BJ (cell line): ENCODE results near the gene THSD7A. TPM values are rescaled to one million over a fixed set of nuclear protein-coding genes. Genes with fewer than 3 reads are reported as not detected.

Source experiments
- CTCF ChIA-PET: fragments of 350-600 bp; formaldehyde crosslinking; extraction: SDS; loops from one replicate; lab custom pipeline; 2021; ENCODE audit warnings: antibody characterized with exemption, inconsistent platforms; lab: Yijun Ruan, JAX
- POLR2A ChIA-PET: fragments of 300-600 bp; sonication (Branson Sonifier 250); formaldehyde crosslinking; extraction: SDS; loops from one replicate; lab custom pipeline; 2021; ENCODE audit warnings: antibody characterized with exemption; lab: Charles Lee
- DNase-seq: peaks from one replicate; pipeline ENCODE4 v3.0.0-alpha.2; 2011; ENCODE audit warnings: low read depth
- H3K27me3 ChIP-seq: 2 replicates; pipeline ENCODE4 v1.6.0; 2011; ENCODE audit warnings: low read length; ENCODE audit not compliant: control insufficient read depth, insufficient read depth
- H3K36me3 ChIP-seq: 2 replicates; pipeline ENCODE4 v1.5.1; 2011; ENCODE audit warnings: low read length; ENCODE audit not compliant: control insufficient read depth, insufficient read depth
- H3K4me3 ChIP-seq: 2 replicates; pipeline ENCODE4 v1.5.1; 2011; ENCODE audit warnings: low read depth, mild to moderate bottlenecking, control low read depth, low read length
- polyA minus RNA-seq: library from RNA; depleted of rRNA, polyadenylated mRNA; stranded (reverse); fragments of >200 nt; gene quantifications from 2 replicates; pipeline ENCODE4 v1.2.3, GENCODE V29; 2011; rRNA and poly(A)+ RNA removed
- polyA plus RNA-seq: library from polyadenylated mRNA; depleted of rRNA; stranded (reverse); fragments of >200 nt; gene quantifications from 2 replicates; pipeline ENCODE4 v1.2.3, GENCODE V29; 2011; rRNA removed
- TF ChIP-seq, protein P1 (sequence below): IDR thresholded peaks from 2 replicates; pipeline ENCODE4 v1.5.1; 2011; ENCODE audit warnings: low read depth, mild to moderate bottlenecking, control low read depth, inconsistent platforms, low read length, moderate library complexity; ENCODE audit not compliant: insufficient read depth

The THSD7A gene, protein sequence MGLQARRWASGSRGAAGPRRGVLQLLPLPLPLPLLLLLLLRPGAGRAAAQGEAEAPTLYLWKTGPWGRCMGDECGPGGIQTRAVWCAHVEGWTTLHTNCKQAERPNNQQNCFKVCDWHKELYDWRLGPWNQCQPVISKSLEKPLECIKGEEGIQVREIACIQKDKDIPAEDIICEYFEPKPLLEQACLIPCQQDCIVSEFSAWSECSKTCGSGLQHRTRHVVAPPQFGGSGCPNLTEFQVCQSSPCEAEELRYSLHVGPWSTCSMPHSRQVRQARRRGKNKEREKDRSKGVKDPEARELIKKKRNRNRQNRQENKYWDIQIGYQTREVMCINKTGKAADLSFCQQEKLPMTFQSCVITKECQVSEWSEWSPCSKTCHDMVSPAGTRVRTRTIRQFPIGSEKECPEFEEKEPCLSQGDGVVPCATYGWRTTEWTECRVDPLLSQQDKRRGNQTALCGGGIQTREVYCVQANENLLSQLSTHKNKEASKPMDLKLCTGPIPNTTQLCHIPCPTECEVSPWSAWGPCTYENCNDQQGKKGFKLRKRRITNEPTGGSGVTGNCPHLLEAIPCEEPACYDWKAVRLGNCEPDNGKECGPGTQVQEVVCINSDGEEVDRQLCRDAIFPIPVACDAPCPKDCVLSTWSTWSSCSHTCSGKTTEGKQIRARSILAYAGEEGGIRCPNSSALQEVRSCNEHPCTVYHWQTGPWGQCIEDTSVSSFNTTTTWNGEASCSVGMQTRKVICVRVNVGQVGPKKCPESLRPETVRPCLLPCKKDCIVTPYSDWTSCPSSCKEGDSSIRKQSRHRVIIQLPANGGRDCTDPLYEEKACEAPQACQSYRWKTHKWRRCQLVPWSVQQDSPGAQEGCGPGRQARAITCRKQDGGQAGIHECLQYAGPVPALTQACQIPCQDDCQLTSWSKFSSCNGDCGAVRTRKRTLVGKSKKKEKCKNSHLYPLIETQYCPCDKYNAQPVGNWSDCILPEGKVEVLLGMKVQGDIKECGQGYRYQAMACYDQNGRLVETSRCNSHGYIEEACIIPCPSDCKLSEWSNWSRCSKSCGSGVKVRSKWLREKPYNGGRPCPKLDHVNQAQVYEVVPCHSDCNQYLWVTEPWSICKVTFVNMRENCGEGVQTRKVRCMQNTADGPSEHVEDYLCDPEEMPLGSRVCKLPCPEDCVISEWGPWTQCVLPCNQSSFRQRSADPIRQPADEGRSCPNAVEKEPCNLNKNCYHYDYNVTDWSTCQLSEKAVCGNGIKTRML (N-terminal part only)
- polyA plus RNA-seq, result 0.02 and 0.06 TPM in 2 replicates
- polyA minus RNA-seq, result 0.05 and 0.38 TPM in 2 replicates

DNA sequence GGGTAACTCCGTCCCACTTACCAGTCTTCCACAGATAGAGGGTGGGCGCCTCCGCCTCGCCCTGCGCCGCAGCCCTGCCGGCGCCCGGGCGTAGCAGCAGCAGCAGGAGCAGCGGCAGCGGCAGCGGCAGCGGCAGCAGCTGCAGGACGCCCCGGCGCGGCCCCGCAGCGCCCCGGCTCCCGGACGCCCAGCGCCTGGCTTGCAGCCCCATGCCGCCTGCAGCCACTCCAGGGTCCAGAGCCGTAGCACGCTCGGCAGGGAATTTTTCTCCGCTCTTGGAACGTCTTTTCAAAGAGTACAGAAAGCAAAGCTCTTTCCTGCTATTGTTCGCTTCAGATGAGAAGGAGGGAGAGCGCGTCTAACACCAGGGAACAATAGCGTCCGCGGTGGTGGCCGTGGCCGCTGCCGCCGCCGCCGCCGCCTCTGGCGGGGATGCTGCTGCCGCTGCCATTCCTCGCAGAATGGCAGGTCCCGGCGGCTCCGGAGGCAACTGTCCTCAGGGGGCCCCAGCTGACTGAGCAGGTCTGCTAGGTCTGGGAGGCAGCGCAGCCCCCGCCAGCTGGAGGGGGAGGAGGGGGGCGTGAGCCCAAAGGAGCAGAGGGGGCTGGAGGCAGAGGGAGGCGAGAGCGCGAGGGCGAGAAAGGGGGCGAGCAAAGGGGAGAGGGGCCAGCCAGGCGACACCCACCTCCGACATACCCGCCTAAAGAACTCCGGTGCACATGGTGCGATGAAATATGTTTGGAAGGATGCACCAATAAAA is at the start of gene THSD7A:
TSS of gene THSD7A (minus strand) at position 463 of the 760 bp plus-strand sequence. CDS start at position 211, 252 bp downstream.
- ChIA-PET POLR2A (no interaction called here), CTCF (interaction anchor here (1.0 to 1.1 kb wide), 2 partner anchors 14 to 53 kb away, joined by 3 read pairs; no protein-coding TSS in a partner anchor)
- H3K4me3 ChIP-seq, result peak within 1 kb of the TSS; percentile 24
- TF ChIP-seq, protein P1, sequence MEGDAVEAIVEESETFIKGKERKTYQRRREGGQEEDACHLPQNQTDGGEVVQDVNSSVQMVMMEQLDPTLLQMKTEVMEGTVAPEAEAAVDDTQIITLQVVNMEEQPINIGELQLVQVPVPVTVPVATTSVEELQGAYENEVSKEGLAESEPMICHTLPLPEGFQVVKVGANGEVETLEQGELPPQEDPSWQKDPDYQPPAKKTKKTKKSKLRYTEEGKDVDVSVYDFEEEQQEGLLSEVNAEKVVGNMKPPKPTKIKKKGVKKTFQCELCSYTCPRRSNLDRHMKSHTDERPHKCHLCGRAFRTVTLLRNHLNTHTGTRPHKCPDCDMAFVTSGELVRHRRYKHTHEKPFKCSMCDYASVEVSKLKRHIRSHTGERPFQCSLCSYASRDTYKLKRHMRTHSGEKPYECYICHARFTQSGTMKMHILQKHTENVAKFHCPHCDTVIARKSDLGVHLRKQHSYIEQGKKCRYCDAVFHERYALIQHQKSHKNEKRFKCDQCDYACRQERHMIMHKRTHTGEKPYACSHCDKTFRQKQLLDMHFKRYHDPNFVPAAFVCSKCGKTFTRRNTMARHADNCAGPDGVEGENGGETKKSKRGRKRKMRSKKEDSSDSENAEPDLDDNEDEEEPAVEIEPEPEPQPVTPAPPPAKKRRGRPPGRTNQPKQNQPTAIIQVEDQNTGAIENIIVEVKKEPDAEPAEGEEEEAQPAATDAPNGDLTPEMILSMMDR, result 0 out of 2 replicates have a peak, but pooled peaks have one; percentile 11
- H3K27me3 ChIP-seq, result no peaks in the 10 kb centered on the region
- no peak for DNase-seq
- no peaks in the 10 kb centered on the region for H3K36me3 ChIP-seq

DNA sequence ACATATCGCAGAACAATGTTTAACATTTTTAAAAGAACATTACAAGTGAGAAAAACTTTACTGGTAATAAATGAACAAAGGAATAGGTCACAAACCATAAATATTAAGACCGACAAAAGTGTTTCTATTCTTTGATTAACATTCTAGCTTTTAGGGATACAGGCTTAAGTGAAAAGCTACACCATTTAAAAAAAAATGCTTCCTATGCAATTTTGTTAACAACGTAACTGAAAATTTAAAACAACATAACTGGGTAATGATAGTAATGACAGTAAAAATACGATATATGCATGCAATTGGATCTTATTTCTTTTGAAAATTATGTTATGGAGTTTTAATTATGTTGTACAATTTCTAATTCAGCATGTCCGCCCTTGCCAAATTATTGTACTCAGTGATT is 49.7 kb upstream of the THSD7A start:
- TF ChIP-seq, protein P1, result no peak
- Histone ChIP-seq H3K4me3 (no peak overlapping the region), H3K27me3 (no peaks in the 10 kb centered on the region), H3K36me3 (no peaks in the 10 kb centered on the region)
- POLR2A ChIA-PET, result no interaction called here
- DNase-seq, result no peak
- CTCF ChIA-PET, result no interaction called here

DNA sequence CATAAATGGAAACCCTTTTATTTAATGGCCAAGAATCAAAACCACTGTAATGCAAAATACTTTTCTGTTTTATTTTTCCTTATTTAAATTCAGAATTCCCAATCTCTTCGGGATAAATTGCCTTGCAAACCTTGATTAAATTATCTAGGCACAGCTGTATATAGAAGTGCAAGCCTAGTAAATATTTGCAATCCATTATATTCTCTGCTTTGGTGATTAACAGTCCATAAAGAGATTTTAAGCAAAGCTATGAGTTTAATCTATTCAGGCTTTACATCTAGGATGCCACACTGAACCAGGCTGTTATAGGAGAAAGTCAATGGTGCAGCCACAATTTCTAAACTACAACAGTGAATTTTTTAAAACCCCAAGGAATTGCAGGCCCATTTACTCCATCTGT is 43.6 kb upstream of the THSD7A start:
- TF ChIP-seq, protein P1, result no peak
- DNase-seq, result no peak
- ChIA-PET POLR2A (interaction anchor here (0.8 kb wide), 1 partner anchor 743 kb away, joined by 3 read pairs; no protein-coding TSS in a partner anchor), CTCF (no interaction called here)
- H3K27me3 ChIP-seq, result no peaks in the 10 kb centered on the region
- H3K36me3 ChIP-seq, result no peaks in the 10 kb centered on the region
- no peak overlapping the region for H3K4me3 ChIP-seq

DNA sequence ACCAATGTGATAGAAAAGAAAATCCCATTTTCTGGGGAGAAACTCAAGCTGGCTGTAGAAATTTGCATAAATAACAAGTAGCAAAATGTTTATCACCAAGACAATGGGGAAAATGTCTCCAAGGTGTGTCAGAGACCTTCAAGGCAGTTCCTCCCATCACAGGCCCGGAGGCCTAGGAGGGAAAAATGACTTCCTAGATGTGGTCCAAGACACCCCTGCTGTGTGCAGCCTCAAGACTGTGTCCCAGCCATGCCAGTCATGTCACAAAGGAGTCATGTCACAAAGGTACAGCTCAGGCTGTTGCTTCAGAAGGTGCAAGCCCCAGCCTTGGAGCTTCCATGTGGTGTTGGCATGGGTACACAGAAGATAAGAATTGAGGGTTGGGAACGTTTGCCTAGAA is 33.7 kb upstream of the THSD7A start:
- H3K36me3 ChIP-seq, result no peaks in the 10 kb centered on the region
- TF ChIP-seq, protein P1, result no peak
- ChIA-PET POLR2A (no interaction called here), CTCF (no interaction called here)
- DNase-seq, result no peak
- H3K4me3 ChIP-seq, result no peak overlapping the region
- no peaks in the 10 kb centered on the region for H3K27me3 ChIP-seq
